Occipital lobe (tissue), 2 donors: ENCODE measurements around the gene CNGA3. TPM values are rescaled to one million over a fixed set of nuclear protein-coding genes. Genes with fewer than 3 reads are reported as not detected.

ENCODE experiments used
- DNase-seq: peaks from one replicate; lab custom pipeline; 2025; lab: John Stamatoyannopoulos, UW
- total RNA-seq: library from RNA; depleted of rRNA; stranded (reverse); fragments of >200 nt; gene quantifications from one replicate; pipeline ENCODE4 v1.2.3, GENCODE V29; 2014

CNGA3 gene
- total RNA-seq, 1 donor from 2014 or later, result 4.4 TPM

DNA sequence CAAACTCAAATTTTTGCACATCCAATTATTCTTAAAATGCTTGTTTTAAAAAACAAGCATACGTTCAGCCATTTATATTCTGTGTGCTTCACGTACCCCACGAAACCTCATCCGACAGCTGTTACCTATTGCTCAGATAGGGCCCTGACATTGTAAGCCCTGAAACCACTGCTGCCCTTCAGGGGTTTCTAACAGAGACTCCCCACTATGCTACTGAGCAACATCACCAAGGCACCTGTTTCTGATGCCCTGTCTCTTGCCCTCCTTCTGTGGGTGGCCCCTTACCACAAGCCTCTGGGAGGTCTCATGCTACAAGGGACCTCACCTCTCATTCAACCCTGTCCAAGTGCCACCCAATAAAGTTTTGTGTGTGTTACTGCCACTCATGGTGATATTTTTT is 18.5 kb upstream of the CNGA3 start:
- DNase-seq, result no peak

DNA sequence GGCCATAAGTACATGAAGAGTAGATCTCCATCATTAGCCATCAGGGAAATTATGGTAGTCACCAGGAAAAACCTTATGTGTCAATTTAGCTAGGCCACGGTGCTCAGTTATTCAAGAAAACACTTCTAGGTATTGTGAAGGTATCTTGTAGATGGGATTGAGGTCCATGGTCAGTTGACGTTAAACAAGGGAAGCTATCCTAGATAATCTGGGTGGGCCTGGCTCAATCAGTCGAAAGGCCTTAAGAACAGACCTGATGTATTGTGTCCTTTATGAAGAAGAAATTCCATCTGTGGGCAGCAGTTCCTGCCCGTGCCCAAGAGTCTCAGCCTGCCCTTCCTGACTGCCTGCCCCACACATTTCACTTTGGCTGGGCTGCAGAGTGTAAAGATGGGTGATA is 16.7 kb upstream of the CNGA3 start:
- no peak for DNase-seq

DNA sequence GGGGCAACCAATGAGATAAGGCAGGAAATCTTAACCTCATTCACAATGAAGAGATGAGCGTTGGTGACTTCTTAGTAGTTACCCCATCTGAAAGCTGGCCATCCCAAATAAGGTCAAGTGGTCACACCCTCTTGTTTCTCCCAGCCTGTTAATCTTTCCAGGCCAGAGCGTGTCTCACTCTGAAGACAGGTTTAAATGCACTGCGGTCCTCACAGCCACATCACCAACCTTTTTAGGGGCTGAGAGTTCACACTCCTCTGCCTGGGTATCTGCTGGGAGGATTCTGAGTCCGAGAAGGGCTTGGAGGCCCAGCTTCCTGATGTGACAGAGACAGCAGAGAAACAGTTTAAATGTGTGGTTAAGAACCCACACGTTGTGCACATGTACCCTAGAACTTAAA is 13.3 kb upstream of the CNGA3 start:
- no peak for DNase-seq

DNA sequence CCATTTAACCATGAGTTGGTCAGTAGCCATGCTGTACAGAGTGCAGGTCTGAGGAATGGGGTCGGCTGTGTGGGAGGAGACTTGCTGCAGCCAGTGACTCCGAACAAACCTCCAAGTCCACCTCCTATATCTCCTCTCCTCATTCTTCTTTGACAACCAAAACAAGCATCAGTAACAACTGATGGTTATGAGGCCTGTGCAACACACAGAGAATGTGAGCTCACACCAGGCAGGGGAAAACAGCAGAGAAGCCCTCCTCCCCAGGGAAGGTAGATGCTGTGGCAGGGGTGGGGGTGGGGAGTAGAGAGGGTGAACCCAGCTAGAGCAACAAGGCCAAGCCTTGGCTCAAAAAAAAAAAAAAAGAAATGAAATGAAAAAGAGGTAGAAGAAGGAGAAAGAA is 12.3 kb upstream of the CNGA3 start:
- no peak for DNase-seq

DNA sequence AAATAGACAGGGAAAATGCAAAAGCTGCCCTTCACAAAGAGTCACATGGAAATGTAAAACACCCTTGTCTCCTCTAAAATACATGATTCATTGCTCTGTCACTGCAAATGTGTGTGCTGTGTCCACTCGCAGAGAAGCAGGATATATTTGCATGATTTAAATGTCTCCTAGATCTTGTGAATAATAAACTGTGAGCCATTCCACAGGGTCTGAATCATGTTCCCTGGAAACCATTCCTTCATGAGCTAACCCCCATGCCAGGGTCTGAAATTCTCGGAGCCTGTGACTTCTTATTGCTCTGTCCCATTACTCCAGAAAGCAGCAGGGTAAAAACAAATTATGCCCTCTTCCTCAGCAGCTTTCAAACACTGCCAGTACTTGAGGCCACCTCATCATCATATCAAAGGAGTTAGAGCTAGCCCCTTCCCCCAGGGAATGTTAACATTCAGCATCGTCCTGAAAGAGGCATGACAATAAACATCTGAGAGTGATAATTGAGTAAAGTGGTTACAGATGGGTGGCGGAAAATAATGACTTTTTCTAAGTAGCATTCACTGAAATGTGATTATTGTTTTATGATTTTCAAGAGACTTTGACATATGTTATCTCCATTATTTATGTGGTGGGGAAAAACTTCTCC is 11.7 kb upstream of the CNGA3 start:
- DNase-seq, result no peak

DNA sequence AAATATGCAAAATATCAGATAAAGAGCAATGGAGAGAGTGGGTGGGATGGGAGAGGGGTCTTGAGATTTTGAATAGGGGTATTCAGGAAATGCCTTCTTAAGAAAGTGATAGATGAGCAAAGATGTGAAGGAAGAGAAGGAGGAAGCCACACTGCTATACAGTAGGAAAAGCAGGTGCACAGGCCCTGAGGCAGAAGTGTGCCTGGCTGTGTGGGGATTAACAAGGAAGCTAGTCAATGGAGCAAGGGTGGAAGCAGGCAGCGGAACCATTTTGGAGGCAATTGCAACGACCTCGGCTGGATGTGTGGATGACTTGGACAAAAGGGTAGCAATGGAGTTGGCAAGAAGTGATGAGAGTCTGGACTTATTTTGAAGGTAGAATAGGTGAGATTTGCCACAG is 11.0 kb upstream of the CNGA3 start:
- no peak for DNase-seq

DNA sequence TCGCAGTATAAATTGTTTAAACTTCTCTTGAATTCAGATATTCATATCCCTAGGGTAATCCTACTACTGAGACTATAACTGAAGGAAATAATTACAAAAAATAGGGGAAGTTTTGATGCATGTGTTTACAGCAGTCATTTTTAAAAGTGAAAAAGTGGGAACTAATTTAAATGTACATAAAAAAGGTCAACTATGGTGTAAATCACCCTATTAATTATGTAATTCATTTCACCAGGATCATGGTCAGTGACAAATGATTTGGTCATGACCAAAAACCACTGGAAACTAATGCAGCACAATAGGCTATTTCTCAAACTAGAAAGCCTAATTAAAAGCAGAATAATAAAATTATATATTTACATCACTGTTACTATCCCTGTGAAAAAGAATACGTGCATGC is 5.0 kb upstream of the CNGA3 start:
- DNase-seq, result no peak

DNA sequence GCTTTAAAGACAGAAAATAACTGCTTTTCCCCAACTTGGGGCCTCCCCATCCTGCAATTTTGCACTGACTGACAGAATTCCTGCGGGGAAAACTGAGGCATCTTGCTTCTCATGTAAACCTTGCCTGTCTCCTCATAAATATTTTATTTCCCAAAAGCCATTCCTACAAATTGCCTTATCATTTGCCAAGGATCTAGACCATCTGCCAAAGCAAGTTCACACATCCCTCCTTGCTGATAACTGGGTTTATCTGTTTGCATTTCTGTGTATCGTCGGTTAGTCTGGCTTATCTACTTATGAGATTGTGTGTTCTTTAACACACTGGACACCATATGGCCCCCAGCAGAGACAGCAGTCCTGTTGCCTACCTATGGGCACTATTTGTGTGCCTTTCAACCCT is 3.0 kb upstream of the CNGA3 start:
- no peak for DNase-seq

DNA sequence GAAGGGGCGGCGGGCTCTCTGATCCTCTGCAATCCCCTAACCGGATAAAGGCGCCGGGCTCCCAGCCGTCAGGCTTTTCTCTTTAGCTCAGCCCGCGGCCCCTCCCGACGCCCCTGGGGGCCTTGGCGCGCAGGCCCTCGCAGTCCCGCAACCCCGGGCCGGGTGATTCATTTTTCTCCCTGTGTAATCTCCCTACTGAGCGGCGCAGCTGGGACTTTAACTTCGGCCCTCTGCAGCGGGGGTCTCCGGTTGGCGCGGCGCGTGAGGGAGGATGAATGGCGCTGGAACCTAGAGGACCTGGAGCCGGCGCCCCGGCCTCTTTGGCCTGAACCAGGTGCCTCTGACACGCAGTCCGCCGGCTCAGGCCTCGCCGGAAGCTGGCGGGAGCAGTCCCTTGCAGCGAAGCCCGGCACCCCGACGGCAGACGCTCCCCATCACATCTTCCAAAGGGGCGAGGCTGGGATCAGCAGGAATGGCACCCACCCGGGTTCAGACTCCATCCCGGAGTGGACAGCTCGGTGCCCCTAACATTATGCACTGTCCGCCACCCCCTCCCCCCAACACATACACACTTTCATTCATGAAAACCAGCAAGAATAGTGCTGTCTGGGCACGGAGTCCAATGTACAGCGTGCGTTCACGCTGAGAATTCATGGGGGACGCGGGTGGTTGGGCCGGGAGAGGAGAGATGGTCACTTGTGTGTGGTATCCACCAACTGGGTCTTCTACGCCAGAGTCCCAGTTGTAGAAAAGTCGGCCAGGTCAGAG is 1.2 kb downstream of the CNGA3 start:
- DNase-seq, result no peak

DNA sequence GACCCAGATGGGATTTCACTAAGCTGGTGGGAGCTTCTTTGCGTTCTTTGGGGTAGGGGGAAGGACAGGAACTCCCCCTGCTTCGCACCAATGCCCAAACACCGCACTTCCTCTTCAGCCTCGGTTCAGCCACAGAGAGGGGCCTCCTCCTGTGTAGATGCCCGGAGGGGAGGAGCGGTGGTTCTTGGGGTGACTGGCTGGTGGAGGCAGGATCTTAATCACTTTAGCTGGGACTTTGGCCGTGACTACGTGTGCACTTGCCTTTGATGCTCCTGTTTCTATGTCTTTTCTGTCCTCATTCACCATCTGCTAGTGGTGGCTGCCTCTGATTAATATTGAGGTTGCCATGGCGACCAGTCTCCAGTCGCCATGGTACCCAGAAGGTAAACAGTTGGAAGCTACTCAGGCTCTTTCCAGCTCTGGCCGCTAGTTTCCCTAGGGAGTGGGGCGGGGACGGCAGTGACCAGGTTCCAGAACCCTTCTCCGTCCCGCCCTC is 1.9 kb downstream of the CNGA3 start:
- DNase-seq, result peak; percentile 45

DNA sequence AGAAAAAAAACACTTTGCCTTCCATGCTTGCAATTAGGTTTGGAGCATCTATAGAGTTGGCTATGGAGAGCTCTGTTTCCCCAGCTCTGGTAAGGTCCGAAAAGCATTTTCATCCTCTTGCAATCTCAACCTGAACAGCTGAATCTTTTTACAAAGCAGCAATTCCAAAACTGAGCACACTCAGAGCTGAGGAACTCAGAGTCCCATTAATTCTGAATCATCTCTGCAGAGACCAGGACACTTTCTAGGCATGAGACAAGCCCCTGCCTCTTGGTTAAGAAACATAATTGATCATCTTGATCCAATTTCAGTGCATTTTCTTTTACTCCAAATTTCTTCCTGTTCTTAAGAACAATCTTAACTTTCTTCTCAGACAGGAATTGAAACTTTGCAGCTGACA is 4.2 kb downstream of the CNGA3 start:
- DNase-seq, result no peak

DNA sequence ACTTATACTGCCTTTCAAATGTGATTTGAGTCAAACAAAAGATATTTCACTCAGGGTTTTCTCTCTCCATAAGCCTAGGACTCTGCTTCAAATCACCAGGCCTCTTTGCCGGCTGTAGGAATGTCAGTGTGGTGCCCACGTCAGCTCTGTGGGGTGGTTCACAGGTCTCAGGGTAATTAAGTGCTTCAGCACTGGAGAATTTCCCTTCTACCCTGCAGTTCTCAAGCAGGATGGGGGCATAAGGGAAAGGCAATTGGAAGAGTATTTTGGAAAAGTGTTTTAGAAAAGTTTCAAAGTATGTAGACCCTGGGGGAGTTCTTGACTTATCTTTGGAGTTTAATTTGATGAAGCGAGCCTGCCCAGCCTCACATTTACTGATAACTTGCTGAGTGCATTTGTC is 9.6 kb downstream of the CNGA3 start:
- no peak for DNase-seq

DNA sequence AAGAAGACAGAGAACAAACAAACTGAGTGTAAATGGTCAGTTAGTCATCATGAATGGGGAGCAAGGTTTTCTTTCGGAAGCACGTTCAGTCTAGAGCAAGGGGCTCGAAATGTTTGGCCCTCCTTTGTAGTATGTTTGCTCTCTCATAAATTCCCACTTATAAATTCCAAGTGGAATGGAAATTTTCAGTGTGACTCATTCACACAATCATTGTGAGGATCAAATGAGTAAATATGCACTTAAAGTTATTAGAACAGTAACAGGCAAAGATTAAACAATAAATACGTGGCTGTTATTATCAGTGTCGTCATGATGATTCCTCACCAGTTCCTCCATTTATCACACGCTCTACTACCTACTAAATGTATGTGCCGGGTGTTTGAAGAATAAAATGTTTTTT is 10.5 kb downstream of the CNGA3 start:
- DNase-seq, result no peak

DNA sequence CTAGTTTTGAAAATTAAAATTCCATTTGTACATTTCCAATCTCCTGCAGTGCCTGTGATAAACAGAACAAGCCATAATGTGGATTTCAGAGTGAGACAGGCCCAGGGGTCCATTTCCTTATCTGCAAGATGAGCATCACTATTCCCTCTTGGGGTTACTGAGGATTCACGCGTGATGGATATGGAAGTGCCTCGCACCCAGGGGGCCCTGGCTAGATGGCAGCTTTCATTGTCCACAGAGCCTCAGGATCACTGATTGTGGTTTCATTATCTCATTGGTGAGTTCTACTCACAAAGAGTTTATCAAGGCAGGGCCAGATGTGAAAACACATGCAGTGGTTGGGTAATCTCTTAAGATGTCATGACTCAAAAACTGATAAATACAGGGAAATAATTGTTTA is 11.6 kb downstream of the CNGA3 start:
- DNase-seq, result no peak

DNA sequence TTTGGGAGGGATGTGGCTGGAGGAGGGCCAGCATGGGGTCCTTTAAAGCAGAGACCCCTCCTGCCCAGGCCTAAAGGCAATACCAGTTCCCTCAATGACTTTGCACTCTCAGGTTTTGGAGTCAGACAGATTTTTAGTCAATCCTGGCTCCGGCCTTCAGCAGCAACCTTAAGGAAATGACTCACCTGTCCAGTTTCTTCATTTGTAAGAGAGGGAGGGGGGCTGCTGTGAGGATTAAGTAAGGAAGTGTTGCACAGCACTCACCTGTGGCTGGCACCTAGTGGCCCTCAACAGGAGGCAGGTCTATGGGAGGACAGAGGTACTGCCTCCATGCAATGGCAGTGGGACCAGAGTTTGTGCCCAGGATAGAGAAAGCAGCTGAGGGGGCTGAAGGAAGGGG is 13.7 kb downstream of the CNGA3 start:
- no peak for DNase-seq

DNA sequence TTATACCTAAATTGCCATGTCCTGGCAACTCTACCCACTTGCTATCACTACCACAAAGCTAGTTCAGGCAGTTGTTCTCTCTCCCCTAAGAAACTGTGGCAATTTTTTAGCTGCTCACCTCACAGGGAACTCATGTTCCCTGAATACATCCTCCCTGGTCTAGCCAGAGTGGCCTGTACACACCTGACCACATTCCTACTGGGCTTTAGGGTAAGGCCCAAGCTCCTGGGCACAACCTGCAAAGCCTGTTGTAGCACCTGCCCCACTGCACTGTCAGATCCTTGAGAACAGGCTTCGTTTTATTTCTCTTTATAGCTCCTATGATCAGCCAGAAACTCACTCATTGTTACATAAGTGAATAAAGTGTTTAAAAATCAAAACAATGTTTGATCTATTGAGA is 21.5 kb downstream of the CNGA3 start:
- no peak for DNase-seq

DNA sequence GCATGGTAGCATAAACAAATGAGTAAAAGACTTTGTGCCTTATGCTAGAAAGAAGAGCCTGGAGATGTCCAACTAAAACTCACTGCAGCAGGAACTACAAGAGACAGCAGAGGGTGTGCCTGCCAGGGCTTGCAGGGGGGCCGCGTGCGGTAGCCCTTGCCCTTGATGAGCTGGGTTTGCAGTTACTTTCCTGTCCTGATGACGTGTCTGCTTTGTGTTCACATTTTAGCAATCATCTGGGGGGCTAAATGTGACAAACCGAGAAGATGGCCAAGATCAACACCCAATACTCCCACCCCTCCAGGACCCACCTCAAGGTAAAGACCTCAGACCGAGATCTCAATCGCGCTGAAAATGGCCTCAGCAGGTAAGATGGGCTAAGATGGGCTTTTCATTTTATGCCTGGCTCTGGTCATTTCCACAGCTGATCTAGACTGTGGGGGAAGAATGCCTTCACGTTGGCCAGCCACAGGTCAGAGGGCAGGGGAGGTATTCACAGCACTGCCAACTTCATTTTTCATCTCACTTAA is 23.5 kb downstream of the CNGA3 start:
- no peak for DNase-seq

DNA sequence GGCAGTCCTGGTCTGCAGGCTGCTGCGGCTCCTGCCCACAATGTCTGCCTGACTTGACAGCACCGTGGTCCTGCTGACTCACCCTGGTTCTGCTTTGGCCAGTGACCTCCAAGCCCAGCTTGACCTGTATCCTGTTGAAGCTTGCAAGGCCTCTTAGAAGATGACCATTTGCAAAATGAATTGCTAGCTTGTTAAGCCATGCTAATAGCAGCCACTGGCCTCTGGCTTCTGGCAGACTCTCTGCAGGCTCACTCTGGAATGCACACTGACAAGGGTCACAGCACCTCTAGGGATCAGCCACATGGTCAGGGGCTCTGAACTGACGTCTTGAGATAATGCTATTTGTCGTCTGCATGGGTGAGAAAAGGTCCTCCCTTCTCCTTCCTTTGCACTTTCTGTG is 25.9 kb downstream of the CNGA3 start:
- DNase-seq, result no peak

DNA sequence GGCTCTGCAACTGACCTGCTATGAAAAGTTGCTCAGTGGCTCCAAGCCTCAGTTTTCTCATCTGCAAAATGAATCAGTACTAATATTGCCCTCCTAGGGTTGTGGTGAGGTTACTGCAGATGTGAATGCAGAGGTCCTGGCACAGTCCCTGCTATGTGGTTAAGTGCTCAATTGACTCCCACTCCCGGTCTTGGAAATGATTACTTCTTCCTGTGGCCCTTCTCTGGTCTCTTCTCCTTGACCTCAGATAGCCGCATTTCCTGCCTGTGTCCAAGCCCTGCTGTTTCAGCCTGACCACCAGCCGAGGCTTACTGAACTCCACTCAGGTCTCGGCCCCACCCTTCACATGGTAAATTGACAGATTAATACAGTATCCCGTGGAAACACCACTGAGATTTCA is 26.3 kb downstream of the CNGA3 start:
- no peak for DNase-seq

DNA sequence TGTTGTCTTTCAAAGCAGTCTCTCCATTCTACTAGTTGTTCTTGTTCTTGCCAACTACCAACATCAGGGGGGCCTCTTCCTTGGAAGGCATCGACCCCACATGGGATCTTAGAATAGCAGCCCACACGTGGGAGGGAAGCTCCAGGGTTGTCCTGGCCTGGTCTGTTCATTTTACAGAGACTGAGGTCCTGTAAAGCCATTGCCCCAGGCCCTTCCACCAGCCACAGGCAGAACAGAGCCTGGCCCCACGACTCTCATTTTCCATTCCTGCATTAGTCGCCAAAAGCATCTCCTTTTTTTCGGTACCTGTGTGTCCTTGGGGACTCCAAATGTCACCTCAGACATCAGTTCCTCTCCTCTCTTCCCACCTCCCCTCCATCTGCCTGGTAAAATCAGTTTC is 28.0 kb downstream of the CNGA3 start:
- no peak for DNase-seq

DNA sequence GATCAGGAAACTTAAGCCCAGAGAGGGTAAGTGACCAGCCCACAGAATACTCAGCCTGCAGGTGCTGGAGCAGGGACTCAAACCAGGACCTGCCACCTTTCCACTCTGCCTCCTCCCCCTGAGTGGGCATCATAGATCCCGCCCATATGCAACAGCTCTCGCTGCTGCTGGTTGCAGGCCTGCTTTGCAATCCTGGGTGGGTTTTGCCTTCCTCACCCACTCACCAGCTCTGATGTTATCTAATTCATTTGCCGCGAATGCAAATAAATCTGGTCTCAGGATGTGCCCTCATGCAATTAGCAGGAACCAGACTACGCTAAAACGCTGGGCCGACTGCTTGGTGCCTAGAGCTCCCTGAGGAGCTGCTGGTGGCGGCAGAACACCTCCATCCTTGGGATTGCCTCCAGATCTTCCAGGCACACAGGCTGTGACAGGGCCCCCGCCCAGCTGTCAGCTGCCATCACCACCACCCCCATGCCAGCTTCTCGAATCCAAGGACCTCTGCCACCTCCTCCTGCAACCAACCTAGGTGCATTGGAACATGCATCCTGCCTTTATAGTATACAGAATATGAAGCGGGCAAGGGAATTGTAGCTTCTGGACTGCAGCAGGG is 28.8 kb downstream of the CNGA3 start:
- peak; percentile 40 for DNase-seq

DNA sequence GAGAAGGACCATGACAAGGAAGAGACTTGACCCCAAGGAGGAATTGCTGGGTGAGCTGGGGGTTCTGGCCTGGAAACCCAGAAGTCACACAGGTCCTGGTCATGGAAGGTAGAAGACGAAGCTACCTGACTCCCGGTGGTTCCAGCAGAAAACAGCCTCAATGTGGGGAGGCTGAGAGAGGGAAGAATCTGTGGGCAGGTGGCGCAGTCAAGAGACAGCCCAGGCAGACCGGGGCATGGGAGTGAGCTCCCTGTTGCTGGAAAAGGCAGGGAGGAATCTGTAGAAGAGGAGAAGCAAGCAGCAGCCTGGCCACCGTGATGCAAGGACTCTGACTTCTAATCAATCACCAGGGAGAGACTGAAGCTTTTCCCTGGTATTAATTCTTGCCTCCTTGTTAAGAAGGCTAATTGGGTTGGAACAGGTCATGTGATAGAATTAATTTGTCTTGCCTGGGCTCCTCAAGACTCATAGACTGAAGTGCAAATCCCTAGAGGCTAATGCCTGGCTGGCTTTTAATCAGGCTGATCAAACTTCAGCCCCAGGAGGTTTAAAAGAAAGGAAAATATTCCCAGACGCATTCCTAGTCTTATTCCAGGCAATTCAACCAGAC is 30.1 kb downstream of the CNGA3 start:
- no peak for DNase-seq
